CD4-positive, alpha-beta T cell treated with Interleukin-4 for 1 hour (primary cell): ENCODE measurements around the gene NEFH.
"Not testable (repeated sequence)": the region's sequence is repeated elsewhere in the genome, so short reads cannot be mapped to it uniquely, and the experiment has no call there.

ENCODE experiments used
- DNase-seq, 2 donors: peaks; one replicate each; pipeline ENCODE4 v3.0.0-alpha.2; 2020 to 2022

NEFH gene, protein sequence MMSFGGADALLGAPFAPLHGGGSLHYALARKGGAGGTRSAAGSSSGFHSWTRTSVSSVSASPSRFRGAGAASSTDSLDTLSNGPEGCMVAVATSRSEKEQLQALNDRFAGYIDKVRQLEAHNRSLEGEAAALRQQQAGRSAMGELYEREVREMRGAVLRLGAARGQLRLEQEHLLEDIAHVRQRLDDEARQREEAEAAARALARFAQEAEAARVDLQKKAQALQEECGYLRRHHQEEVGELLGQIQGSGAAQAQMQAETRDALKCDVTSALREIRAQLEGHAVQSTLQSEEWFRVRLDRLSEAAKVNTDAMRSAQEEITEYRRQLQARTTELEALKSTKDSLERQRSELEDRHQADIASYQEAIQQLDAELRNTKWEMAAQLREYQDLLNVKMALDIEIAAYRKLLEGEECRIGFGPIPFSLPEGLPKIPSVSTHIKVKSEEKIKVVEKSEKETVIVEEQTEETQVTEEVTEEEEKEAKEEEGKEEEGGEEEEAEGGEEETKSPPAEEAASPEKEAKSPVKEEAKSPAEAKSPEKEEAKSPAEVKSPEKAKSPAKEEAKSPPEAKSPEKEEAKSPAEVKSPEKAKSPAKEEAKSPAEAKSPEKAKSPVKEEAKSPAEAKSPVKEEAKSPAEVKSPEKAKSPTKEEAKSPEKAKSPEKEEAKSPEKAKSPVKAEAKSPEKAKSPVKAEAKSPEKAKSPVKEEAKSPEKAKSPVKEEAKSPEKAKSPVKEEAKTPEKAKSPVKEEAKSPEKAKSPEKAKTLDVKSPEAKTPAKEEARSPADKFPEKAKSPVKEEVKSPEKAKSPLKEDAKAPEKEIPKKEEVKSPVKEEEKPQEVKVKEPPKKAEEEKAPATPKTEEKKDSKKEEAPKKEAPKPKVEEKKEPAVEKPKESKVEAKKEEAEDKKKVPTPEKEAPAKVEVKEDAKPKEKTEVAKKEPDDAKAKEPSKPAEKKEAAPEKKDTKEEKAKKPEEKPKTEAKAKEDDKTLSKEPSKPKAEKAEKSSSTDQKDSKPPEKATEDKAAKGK

DNA sequence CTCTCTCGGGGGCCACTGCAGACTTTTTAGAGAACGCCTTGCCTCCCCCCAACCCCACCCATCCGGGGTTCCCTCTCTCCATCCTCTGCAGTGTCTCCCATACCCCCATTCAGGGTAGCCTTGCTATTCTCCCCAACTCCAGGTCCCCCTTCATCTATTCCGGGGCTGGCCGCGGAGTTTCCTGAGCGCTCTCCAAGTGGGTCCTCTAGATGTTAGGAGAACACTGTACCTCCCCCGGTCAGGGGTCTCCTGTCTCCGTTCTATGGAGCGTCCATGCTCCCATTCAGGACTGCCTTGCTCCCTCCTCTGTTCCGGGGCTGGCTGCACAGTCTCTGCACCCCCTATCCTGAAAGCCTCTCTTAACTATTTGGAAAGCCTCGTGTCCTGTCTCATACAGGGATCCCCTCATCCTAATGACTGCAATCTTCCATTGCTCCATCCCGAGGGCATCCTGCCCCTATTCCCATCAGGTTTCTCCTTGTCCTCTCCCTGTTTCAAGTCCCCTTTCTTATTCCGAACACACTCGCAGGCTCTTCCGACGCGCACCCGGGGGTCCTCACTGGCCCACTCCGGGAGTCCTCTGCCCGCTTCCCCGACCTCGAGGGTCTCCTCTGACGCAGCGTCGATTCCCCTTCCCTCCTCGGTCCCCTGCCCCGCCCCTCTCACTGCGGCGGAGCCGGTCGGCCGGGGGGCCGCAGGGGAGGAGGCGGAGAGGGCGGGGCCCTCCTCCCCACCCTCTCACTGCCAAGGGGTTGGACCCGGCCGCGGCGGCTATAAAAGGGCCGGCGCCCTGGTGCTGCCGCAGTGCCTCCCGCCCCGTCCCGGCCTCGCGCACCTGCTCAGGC lies at the start of gene NEFH:
NEFH (plus strand) TSS at position 802 of the 845 bp plus-strand sequence. CDS start 45 bp downstream, outside the sequence.
- DNase-seq = no peak

DNA sequence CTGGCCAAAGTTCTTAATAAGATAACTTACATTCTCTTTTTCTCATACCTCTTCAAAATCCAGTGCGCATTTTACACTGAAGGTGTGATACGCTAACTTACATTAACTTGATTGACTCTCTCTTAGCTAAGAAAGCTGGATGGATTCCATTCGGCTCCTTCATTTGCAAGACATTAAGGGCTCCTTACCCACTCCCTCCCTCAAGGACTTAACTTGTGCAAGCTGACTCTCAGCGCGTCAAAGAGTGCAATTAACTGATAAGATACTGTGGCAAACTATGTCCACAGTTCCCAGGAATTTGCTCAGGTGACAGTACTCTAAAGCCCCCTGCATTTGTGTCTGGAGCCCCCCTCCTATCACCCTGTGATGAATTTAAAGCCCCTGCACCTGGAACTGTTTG lies 48.0 kb upstream of the NEFH start:
- no peak for DNase-seq

- DNase-seq = no peak
Observed at GRCh38 chr22:29433856-29434255, 46.2 kb upstream of the NEFH start.

DNA sequence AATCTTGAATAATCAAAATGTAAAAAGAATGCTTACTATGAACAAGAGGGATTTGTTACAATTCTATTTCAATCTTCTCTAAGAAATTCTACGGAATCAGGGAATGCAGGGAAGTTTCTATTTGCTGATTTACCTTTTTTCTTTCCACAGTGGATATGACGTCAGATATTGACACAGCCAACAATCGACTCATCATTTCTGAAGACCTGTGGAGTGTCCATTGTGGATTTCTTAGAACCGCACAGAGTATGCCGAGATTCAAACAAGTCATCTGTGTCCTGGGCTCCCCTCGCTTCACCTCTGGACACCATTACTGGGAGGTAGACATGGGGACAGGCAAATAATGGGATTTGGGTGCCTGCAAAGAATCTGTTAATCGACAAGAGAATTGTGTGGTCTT lies 45.7 kb upstream of the NEFH start:
- DNase-seq = no peak

DNA sequence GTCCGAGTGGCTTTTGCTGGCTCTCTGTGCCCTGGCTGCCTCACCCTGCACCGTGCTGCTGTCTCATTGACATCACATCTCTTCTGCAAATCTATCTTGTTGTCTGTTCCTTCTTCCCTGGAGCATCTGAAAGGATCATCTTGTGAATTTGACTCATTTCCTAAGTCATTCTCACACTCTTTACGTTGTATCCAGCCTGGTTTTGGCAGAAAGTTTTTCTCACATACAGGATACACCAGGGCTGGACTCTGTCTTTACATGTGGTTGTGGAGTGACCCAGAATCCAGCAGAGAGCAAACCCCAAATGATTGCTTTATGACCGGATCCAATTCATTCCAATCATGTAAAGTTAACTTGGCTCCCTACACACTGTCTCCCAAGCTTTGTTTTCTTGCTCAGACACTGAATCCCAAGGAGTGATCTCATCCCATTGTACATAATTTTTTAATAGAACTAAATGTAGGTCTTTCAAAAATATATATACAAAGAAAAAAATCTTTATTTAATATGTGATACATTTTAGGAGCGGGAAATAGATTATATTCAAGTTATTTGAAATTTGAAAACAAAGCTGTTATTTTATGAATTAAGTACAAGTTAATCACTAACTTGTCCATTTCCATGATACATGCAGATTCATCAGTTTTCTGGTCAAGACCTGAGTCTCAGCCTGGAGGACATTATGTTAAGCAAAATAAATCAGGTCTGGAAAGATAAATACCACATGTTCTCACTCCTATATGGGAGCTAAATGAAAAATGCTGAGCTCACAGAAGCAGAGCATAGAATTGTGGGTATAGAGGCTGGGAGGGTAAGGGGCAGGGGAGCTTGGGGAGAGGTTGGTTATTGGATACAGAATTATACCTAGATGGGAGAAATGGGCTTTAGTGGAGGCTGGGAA lies 44.5 kb upstream of the NEFH start:
- no peak for DNase-seq

- DNase-seq = not testable (repeated sequence)
Observed at GRCh38 chr22:29438283-29438682, 41.7 kb upstream of the NEFH start, which contains the start of gene RFPL1. Gene RFPL1, plus strand, starts transcription at chr22:29438583.

GRCh38 chr22:29442976-29443375 lies 37.0 kb upstream of the NEFH start:
- no peak for DNase-seq

DNA sequence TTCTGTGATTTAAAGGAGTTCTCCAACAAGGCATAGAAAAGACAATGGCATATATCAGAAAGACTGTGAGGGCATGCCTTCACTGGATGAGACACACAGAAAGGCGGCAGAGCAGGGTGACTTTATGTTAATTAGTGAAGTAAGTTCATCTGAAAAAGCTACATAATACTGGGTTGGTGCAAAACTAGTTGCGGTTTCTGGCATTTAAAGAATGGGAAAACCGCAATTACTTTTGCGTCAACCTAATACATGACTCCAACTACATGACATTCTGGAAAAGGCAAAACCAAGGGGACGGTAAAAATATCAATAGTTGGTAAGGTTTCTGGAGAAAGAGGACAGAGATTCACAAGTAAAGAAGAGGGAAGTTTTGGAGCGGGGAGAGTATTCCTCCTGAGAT lies 36.6 kb upstream of the NEFH start:
- DNase-seq = no peak

GRCh38 chr22:29443861-29444792 lies 35.9 kb upstream of the NEFH start:
- no peak for DNase-seq

GRCh38 chr22:29445508-29445907 lies 34.5 kb upstream of the NEFH start:
- DNase-seq = no peak

DNA sequence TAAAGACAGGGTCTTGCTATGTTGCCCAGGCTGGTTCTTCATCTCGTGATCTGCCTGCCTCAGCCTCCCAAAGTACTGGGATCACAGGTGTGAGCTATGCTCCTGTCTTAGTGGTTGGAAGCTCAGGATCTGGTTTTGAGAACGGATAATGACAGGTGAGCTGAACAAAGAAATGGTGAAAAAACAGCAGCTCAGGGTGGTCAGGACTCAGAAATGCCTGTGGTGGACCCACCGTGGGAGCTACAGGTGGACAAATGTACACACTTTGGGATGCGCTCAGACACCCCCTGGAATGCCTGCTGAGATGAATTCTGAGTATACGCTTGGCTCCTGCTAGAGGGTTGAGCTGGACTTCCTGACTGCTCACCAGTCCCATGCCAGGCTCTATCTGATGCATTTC lies 32.1 kb upstream of the NEFH start:
- no peak for DNase-seq

DNA sequence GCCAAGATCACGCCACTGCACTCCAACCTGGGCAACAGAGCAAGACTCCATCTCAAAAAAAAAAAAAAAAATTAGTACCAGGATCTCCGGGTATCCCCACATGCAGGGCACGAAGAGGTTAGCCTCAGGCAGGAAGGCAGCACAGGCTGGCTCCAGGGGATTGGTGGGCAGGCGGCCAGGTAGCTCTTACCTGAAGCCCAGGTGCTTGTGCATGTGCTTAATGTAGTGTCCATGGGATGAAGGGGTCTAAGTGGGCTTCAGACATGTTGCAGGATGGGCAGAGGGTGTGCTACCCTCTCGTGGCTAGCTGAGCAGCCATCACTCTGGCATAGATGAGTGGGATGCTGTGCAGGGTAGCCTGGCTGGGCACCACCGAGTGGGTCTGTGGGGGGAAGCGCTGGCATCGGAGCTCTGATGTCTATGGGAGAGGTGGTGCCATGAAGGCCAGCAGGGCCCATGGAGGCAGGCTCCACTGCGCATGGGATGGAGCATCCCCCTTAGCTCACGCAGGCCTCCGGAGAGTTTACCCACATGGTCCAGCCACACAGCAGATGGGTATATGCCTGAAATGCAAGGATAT lies 30.6 kb upstream of the NEFH start:
- DNase-seq = no peak

DNA sequence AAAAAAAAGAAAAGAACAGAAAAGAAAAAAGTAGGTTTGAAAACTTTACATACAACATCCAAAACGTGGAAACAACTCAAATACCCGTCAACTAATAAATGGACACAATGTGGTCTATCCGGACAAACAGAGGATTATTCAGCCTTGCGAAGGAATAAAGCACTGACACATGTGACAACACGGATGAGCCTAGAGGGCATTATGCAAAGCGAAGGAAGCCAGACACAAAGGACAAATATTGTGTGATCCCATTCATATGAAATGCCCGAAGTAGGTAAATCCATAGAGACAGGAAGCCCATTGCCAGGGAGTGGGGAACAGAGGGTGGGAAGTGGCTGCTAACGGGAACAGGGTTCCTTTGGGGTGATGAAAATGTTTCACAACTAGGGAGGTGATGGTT lies 29.8 kb upstream of the NEFH start:
- DNase-seq = no peak

- DNase-seq = no peak
Observed at GRCh38 chr22:29451863-29452262, 28.2 kb upstream of the NEFH start.

- DNase-seq = no peak
Observed at GRCh38 chr22:29454276-29454675, 25.7 kb upstream of the NEFH start.

GRCh38 chr22:29456211-29456671 lies 23.8 kb upstream of the NEFH start:
- DNase-seq = no peak

DNA sequence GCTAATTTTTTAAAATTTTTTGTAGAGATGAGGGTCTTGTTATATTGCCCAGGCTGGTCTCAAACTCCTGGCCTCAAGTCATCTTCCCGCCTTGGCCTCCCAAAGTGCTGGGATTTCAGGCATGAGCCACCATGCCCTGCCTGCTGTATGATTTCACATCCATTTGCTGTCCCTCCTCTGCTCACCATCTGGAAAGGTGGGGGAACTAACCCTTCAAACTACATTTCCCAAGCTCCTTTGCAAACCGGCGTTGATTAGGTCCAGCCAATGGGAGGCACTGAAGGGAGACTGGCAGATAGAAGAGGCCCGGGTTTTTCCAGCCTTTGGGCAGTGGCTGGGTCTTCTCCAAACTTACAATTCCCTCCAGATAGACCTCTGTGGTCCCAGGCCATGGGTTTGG lies 22.3 kb upstream of the NEFH start:
- DNase-seq = peak; percentile 15 to 22

- no peak for DNase-seq
Observed at GRCh38 chr22:29458551-29458950, 21.5 kb upstream of the NEFH start.

GRCh38 chr22:29459773-29460172 lies 20.2 kb upstream of the NEFH start:
- no peak for DNase-seq

DNA sequence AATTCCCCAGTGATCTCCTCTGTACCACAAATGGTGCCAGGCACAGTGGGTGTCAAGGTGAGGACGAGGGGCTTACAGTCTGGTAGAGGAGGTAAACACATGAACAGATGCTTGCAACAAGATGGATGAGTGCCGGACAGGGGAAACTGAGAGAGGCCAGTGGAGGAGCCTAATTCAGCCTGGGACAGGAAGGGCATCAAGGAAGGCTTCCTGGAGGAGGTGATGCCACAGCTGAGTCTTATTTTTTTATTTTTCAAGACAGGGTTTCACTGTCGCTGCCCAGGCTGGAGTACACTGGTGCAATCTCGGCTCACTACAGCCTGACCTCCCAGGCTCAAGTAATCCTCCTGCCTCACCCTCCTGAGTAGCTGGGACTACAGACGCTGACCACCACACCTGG lies 18.8 kb upstream of the NEFH start:
- DNase-seq = no peak
